Measurements from ENCODE around the gene MPV17.
A peak's percentile ranks its signal among the peaks of the same experiment; 100 is the strongest.

Gene MPV17

DNA sequence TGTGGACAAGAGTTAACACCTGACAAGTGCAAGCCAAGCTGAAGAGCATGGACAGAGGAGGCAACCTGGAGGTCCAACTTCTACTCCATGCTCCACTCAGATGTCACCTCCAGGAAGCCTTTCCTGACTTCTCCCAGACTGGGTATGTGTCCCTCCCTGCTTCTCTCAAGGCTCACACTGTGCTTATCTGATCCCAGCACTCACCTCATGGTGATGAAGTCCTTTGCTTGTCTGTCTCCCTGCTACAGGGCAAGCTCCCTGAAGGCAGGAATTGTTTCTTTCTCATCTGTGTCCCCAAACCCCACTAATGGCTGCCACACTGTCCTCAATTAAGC is 57.4 kb downstream of the MPV17 start:
- Histone ChIP-seq H2AFZ (ENCODE audit: low read length) (no peak overlapping the region), H3K4me2 (ENCODE audit: low read length) (0 out of 2 replicates have a peak overlapping the region, but pooled peaks have one; percentile 55)
- TF ChIP-seq, protein P1, sequence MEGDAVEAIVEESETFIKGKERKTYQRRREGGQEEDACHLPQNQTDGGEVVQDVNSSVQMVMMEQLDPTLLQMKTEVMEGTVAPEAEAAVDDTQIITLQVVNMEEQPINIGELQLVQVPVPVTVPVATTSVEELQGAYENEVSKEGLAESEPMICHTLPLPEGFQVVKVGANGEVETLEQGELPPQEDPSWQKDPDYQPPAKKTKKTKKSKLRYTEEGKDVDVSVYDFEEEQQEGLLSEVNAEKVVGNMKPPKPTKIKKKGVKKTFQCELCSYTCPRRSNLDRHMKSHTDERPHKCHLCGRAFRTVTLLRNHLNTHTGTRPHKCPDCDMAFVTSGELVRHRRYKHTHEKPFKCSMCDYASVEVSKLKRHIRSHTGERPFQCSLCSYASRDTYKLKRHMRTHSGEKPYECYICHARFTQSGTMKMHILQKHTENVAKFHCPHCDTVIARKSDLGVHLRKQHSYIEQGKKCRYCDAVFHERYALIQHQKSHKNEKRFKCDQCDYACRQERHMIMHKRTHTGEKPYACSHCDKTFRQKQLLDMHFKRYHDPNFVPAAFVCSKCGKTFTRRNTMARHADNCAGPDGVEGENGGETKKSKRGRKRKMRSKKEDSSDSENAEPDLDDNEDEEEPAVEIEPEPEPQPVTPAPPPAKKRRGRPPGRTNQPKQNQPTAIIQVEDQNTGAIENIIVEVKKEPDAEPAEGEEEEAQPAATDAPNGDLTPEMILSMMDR (IDR thresholded peaks at IDR 0.05; ENCODE audit: low read length) = no peak
- no peak for TF ChIP-seq EZH2 (IDR thresholded peaks at IDR 0.05; ENCODE audit: borderline replicate concordance, low read length)

DNA sequence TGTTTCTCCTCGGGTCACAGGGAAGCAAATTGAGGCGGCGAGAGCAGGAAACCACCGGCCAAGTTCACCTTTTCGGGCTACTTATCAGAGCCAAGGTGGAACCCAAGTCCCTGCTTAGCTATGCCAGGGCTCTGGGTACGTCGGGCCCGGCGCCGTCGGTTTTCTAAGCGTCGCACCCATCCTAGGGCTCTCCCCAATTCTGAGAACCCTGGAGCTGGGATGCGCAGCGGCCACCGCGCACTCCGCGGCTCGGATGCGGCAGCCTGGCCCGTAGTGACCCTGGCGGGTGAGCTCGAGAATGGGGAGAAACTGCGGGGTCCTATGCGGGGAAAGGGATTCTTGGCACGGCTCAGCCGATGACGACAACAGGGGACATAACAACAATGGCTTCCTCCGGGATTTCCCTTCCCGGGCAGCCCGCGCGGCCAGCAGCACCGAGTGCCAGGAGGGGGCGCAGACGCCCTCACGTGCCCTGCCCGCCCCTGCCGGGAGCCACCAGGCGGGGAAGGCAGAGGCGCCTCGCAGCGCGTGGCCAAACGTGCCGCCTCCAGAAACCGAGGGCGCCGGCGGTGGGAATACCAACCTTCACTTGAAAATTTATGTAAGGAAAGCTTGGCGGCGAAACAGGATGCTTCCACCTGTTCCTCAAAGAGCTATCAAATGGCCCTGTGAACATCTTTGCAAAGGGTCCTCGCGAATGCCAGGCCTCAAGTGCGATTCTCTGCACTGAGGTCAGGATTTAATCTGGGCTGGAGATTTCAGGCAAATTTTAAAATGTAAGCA is 58.0 kb downstream of the MPV17 start:
- H3K27ac ChIP-seq (ENCODE audit: low read depth, low read length, poor library complexity, severe bottlenecking) = no peak overlapping the region
- peaks cover 19% of the 10 kb centered on the region for H3K27me3 ChIP-seq (ENCODE audit: insufficient read depth, low read length)
- no peaks in the 10 kb centered on the region for H3K36me3 ChIP-seq (ENCODE audit: insufficient read depth, low read length)
- H3K79me2 ChIP-seq (ENCODE audit: insufficient read depth, low read length) = no peaks in the 10 kb centered on the region
- peak overlapping the region; percentile 55 for H3K4me2 ChIP-seq (ENCODE audit: low read length)
- no peaks in the 10 kb centered on the region for H4K20me1 ChIP-seq (ENCODE audit: insufficient read depth, low read length)
- H3K9me2 ChIP-seq (ENCODE audit: low read depth, low read length) = no peaks in the 10 kb centered on the region
- H3F3A ChIP-seq (ENCODE audit: insufficient read depth, low read length) = no peaks in the 10 kb centered on the region
- peak overlapping the region; percentile 42 for H3K4me3 ChIP-seq (ENCODE audit: low read depth, low read length, poor library complexity, severe bottlenecking)
- TF ChIP-seq, protein P1 (IDR thresholded peaks at IDR 0.05; ENCODE audit: low read length) = peak; percentile 63
- no peak for TF ChIP-seq EZH2 (IDR thresholded peaks at IDR 0.05; ENCODE audit: borderline replicate concordance, low read length)
- H3K9me3 ChIP-seq (ENCODE audit: low read length) = no peaks in the 10 kb centered on the region
- no peak overlapping the region for H3K9ac ChIP-seq (ENCODE audit: low read length)
- H2AFZ ChIP-seq (ENCODE audit: low read length) = no peak overlapping the region
- peaks cover 20% of the 10 kb centered on the region for H3K4me1 ChIP-seq (ENCODE audit: insufficient read depth, low read length, severe bottlenecking)

More for the DNA sequence above, 57.4 kb downstream of the MPV17 start:
- no peaks in the 10 kb centered on the region for H3K36me3 ChIP-seq (ENCODE audit: insufficient read depth, low read length)
- no peak overlapping the region for H3K27ac ChIP-seq (ENCODE audit: low read depth, low read length, poor library complexity, severe bottlenecking)
- no peaks in the 10 kb centered on the region for H3K79me2 ChIP-seq (ENCODE audit: insufficient read depth, low read length)
- no peak overlapping the region for H3K4me3 ChIP-seq (ENCODE audit: low read depth, low read length, poor library complexity, severe bottlenecking)
- no peak overlapping the region for H3K9ac ChIP-seq (ENCODE audit: low read length)
- peaks cover 20% of the 10 kb centered on the region for H3K4me1 ChIP-seq (ENCODE audit: insufficient read depth, low read length, severe bottlenecking)
- no peaks in the 10 kb centered on the region for H3F3A ChIP-seq (ENCODE audit: insufficient read depth, low read length)
- H3K9me2 ChIP-seq (ENCODE audit: low read depth, low read length) = no peaks in the 10 kb centered on the region
- H4K20me1 ChIP-seq (ENCODE audit: insufficient read depth, low read length) = no peaks in the 10 kb centered on the region
- peaks cover 19% of the 10 kb centered on the region for H3K27me3 ChIP-seq (ENCODE audit: insufficient read depth, low read length)
- no peaks in the 10 kb centered on the region for H3K9me3 ChIP-seq (ENCODE audit: low read length)

DNA sequence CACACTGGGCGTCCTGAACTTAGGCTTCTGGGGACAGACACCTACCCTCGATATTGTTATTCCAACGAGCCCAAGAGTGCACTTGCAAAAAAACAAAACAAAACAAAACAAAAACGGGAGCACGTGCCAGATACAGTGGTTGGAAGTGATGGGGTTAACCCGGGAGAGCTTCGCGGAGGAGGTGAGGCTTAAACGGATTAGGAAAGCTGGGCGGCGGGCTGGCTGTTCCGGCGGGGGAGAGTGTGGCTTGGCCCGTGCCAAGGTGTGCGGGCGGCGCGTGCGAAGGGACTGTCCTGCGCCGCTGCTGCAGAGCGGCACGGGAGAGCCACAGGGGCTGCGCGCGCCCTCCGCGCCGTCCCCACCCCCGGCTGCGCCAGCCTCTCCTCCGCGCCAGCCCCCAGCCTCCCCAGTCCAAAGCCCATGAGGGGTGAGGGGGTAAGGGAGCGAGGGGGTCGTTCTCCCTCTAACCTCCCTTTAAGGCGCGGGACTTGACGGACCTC is 58.6 kb downstream of the MPV17 start:
- TF ChIP-seq, protein P1 (IDR thresholded peaks at IDR 0.05; ENCODE audit: low read length) = no peak
- no peak; the same call in 1 of the 2 replicates for TF ChIP-seq EZH2 (IDR thresholded peaks at IDR 0.05; ENCODE audit: borderline replicate concordance, low read length)
- Histone ChIP-seq H3K4me3 (ENCODE audit: low read depth, low read length, poor library complexity, severe bottlenecking) (peak overlapping the region; percentile 42), H3K9ac (ENCODE audit: low read length) (no peak overlapping the region), H2AFZ (ENCODE audit: low read length) (no peak overlapping the region), H3K79me2 (ENCODE audit: insufficient read depth, low read length) (no peaks in the 10 kb centered on the region), H3K36me3 (ENCODE audit: insufficient read depth, low read length) (no peaks in the 10 kb centered on the region), H4K20me1 (ENCODE audit: insufficient read depth, low read length) (no peaks in the 10 kb centered on the region), H3K27ac (ENCODE audit: low read depth, low read length, poor library complexity, severe bottlenecking) (no peak overlapping the region), H3K9me3 (ENCODE audit: low read length) (no peaks in the 10 kb centered on the region), H3K27me3 (ENCODE audit: insufficient read depth, low read length) (peaks cover 19% of the 10 kb centered on the region), H3K4me1 (ENCODE audit: insufficient read depth, low read length, severe bottlenecking) (peaks cover 20% of the 10 kb centered on the region), H3K4me2 (ENCODE audit: low read length) (peak overlapping the region; percentile 55), H3K9me2 (ENCODE audit: low read depth, low read length) (no peaks in the 10 kb centered on the region), H3F3A (ENCODE audit: insufficient read depth, low read length) (no peaks in the 10 kb centered on the region)
